ENCODE results near the gene MARCKSL1. TPM values are rescaled to one million over a fixed set of nuclear protein-coding genes. Genes with fewer than 3 reads are reported as not detected.

MARCKSL1 gene
- total and polyA plus RNA-seq, 2 of the 13 experiments (the other 11 are each of a cell fraction or from before 2014, with no cell fraction given) = 81.9 to 155 TPM

DNA sequence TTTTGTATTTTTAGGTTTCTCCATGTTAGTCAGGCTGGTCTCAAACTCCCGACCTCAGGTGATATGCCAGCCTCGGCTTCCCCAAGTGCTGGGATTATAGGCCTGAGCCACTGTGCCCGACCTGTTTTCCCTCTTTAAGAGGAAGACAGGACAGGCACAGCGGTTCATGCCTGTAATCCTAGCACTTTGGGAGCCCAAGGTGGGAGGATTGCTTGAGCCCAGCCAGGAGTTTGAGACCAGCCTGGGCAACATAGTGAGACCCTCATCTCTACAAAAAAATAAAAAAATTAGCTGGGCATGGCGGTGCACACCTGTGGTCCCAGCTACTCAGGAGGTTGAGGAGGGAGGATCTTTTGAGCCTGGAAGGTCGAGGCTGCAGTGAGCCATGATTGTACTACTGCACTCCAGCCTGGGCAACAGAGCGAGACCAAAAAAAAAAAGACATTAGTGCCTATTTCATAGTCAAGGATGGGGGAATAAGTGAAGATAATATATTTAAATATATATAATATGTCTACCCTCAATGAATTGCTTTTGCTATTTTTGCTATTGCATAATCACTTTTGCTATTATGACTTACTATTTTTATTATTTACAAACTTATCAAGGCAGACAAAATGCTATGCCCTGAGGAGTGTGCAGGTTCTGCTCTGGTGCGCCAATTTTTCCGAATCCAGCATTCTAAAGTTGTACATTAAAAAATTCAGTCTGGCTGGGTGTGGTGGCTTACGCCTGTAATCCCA, 17.7 kb downstream of the MARCKSL1 start:
- Histone ChIP-seq H3K36me3 (replicated peaks in 1 of 2; ENCODE audit: control insufficient read depth in 1 of 2, insufficient read depth in 2 of 2, low read length in 2 of 2) (peaks cover 9 to 34% of the 10 kb centered on the region in 2 experiments), H3K27ac (ENCODE audit: extremely low read length, insufficient read depth, low read length) (no peak overlapping the region), H4K20me1 (ENCODE audit: insufficient read depth, low read length) (no peaks in the 10 kb centered on the region), H3K79me2 (ENCODE audit: insufficient read depth, low read length) (peaks cover 22% of the 10 kb centered on the region), H3K9me3 (ENCODE audit: low read length) (no peaks in the 10 kb centered on the region), H3K27me3 (ENCODE audit: control insufficient read depth in 1 of 2, insufficient read depth in 2 of 2, low read length in 2 of 2) (no peaks in the 10 kb centered on the region), H3K4me2 (ENCODE audit: low read depth, low read length) (no peak overlapping the region), H3K4me1 (ENCODE audit: insufficient read depth, low read length) (peaks cover 36% of the 10 kb centered on the region), H3K4me3 (replicated peaks in 1 of 3; ENCODE audit: insufficient read depth in 1 of 3, low read depth in 2 of 3, low read length in 3 of 3) (no peak overlapping the region), H3K9ac (ENCODE audit: insufficient read depth, low read depth, low read length) (no peak overlapping the region), H2AFZ (ENCODE audit: low read length) (no peak overlapping the region)
- ATAC-seq (no peak), FAIRE-seq (no peak), DNase-seq (ENCODE audit: low spot score) (no peak)
- intact Hi-C loops (cut with micrococcal nuclease; ENCODE audit: unreplicated experiment) (no loop called here), in situ Hi-C loops (cut with HindIII; ENCODE audit: extremely low pct_ligation_motif_present, low pct_unique_long_range_greater_than_20kb) (no loop called here)
- over 99% methylated on average over 10 of the region's 10 CpGs for WGBS (ENCODE audit: low lambda C conversion rate)
- no peak for TF ChIP-seq JUNB (CRISPR knock-in tag; IDR thresholded peaks at IDR 0.05; ENCODE audit: borderline replicate concordance)
- TF ChIP-seq CEBPB (IDR thresholded peaks at IDR 0.05; ENCODE audit: borderline replicate concordance, low read depth, low read length) = 0 out of 2 replicates have a peak, but pooled peaks have one; percentile 1
- POLR2A ChIA-PET = interaction anchor here (0.9 to 1.6 kb wide), 2 partner anchors 18 to 34 kb away, joined by 3 read pairs; partner anchors contain the start of gene MARCKSL1
- no TSS peak for BruUV-seq (replicated peaks)
- CTCF ChIA-PET (ENCODE audit: low intra/inter-chr PET ratio, low total read pairs) = no interaction called here

DNA sequence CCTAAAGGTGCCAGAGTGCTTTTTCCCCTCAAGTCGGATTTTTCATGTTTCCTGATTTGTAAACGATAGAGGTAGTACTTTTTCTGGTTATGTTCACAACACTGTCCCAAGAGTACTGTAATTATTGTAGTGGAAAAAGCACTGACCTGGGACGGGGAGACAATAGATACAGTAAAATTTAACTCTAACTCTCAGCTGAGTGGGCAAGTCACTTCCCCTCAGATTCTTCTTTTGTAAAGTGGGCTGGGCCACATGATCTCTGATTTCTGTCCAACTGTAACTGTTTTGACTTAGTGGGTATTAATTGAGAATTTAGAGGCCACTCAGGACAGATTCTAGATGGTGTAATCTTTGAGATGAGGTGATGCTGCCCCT, 19.1 kb downstream of the MARCKSL1 start:
- H2AFZ ChIP-seq (ENCODE audit: low read length) = no peak overlapping the region
- 93% methylated on average over 3 of the region's 3 CpGs for WGBS (ENCODE audit: low lambda C conversion rate)
- intact Hi-C loops (cut with micrococcal nuclease; ENCODE audit: unreplicated experiment) = loop anchor here (1.0 kb wide), 1 partner anchor 102 kb away; no protein-coding TSS in a partner anchor
- no peaks in the 10 kb centered on the region for H3K9me3 ChIP-seq (ENCODE audit: low read length)
- no peak for TF ChIP-seq RFXANK (CRISPR knock-in tag; IDR thresholded peaks at IDR 0.05)
- no peak for TF ChIP-seq ZNF331 (CRISPR knock-in tag; IDR thresholded peaks at IDR 0.05)
- no peak for TF ChIP-seq ZNF879 (CRISPR knock-in tag; IDR thresholded peaks at IDR 0.05)
- TF ChIP-seq, protein P1, sequence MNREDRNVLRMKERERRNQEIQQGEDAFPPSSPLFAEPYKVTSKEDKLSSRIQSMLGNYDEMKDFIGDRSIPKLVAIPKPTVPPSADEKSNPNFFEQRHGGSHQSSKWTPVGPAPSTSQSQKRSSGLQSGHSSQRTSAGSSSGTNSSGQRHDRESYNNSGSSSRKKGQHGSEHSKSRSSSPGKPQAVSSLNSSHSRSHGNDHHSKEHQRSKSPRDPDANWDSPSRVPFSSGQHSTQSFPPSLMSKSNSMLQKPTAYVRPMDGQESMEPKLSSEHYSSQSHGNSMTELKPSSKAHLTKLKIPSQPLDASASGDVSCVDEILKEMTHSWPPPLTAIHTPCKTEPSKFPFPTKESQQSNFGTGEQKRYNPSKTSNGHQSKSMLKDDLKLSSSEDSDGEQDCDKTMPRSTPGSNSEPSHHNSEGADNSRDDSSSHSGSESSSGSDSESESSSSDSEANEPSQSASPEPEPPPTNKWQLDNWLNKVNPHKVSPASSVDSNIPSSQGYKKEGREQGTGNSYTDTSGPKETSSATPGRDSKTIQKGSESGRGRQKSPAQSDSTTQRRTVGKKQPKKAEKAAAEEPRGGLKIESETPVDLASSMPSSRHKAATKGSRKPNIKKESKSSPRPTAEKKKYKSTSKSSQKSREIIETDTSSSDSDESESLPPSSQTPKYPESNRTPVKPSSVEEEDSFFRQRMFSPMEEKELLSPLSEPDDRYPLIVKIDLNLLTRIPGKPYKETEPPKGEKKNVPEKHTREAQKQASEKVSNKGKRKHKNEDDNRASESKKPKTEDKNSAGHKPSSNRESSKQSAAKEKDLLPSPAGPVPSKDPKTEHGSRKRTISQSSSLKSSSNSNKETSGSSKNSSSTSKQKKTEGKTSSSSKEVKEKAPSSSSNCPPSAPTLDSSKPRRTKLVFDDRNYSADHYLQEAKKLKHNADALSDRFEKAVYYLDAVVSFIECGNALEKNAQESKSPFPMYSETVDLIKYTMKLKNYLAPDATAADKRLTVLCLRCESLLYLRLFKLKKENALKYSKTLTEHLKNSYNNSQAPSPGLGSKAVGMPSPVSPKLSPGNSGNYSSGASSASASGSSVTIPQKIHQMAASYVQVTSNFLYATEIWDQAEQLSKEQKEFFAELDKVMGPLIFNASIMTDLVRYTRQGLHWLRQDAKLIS (CRISPR knock-in tag; IDR thresholded peaks at IDR 0.05) = no peak
- no peak for TF ChIP-seq ZNF589 (CRISPR knock-in tag; conservative IDR thresholded peaks at IDR 0.05)
- no peak for TF ChIP-seq HOXA7 (CRISPR knock-in tag; IDR thresholded peaks at IDR 0.05)
- TF ChIP-seq ELF1 (CRISPR knock-in tag; IDR thresholded peaks at IDR 0.05) = no peak
- TF ChIP-seq NFYC (CRISPR knock-in tag; IDR thresholded peaks at IDR 0.05) = no peak
- no peak for TF ChIP-seq ZNF326 (CRISPR knock-in tag; IDR thresholded peaks at IDR 0.05; ENCODE audit: borderline replicate concordance)
- TF ChIP-seq ZNF552 (CRISPR knock-in tag; IDR thresholded peaks at IDR 0.05; ENCODE audit: borderline replicate concordance) = no peak
- DNase-seq (ENCODE audit: low spot score) (no peak), ATAC-seq (no peak), FAIRE-seq (no peak)
- CTCF ChIA-PET (ENCODE audit: low intra/inter-chr PET ratio, low total read pairs) = interaction anchor here (0.9 to 2.0 kb wide), 3 partner anchors 69 to 101 kb away, joined by 3 to 5 read pairs (median 4); no protein-coding TSS in a partner anchor
- H3K4me2 ChIP-seq (ENCODE audit: low read depth, low read length) = no peak overlapping the region
- in situ Hi-C loops (cut with HindIII; ENCODE audit: extremely low pct_ligation_motif_present, low pct_unique_long_range_greater_than_20kb) = no loop called here
- H3K9ac ChIP-seq (ENCODE audit: insufficient read depth, low read depth, low read length) = no peak overlapping the region
- H3K4me3 ChIP-seq (replicated peaks in 1 of 3; ENCODE audit: insufficient read depth in 1 of 3, low read depth in 2 of 3, low read length in 3 of 3) = no peak overlapping the region
- peaks cover 31% of the 10 kb centered on the region for H3K4me1 ChIP-seq (ENCODE audit: insufficient read depth, low read length)
- H4K20me1 ChIP-seq (ENCODE audit: insufficient read depth, low read length) = no peaks in the 10 kb centered on the region
- peaks cover 9 to 35% of the 10 kb centered on the region in 2 experiments for H3K36me3 ChIP-seq (replicated peaks in 1 of 2; ENCODE audit: control insufficient read depth in 1 of 2, insufficient read depth in 2 of 2, low read length in 2 of 2)
- no peak overlapping the region for H3K27ac ChIP-seq (ENCODE audit: extremely low read length, insufficient read depth, low read length)
- POLR2A ChIA-PET = interaction anchor here (1.0 to 1.6 kb wide), 4 partner anchors 19 to 68 kb away, joined by 3 to 6 read pairs (median 4); partner anchors contain the start of gene MARCKSL1
- H3K79me2 ChIP-seq (ENCODE audit: insufficient read depth, low read length) = peaks cover 33% of the 10 kb centered on the region
- no peaks in the 10 kb centered on the region for H3K27me3 ChIP-seq (ENCODE audit: control insufficient read depth in 1 of 2, insufficient read depth in 2 of 2, low read length in 2 of 2)
- BruUV-seq (replicated peaks) = TSS peak; percentile 36

All from HepG2 (cell line).